ENCODE measurements around the gene SMIM43.

SMIM43 gene

DNA sequence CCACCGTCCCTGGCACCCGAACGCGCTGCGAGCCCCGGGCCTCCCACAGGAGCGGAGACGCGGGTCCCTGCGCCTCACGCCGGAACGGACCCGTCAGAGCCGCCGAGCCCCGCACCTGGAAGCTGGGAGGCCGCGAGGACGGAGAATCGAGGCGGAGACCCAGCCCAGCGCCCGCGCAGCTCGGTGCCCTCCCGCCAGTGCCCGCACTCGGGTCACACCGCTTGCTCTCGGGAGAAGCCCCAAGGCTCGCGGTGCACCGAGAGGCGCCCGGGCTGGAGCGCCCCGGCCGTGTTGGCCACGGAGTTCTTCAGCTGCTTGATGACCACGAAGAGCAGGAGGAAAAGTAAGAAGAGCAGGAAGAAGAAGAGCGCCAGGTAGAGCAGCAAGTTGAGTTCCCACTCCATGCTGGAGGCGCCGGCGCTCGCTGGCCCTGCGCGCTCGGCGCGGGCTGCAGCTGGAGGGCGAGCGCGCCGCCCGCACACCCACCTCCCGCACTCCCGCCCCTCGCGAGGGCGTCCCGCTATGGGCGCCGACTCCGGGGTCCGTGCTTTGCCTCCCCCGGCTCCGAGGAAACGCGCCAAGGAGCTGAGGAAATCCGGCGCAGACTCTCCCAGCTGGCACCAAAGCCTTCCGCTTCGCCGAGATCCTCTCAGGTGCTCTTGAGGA lies at the start of gene SMIM43:
Gene SMIM43, minus strand, starts transcription at position 463 of the 666 bp plus-strand sequence. Its CDS starts 59 bp downstream, at position 404.
- no peaks in the 10 kb centered on the region for H3K36me3 ChIP-seq (ENCODE audit: control insufficient read depth in 2 of 2, insufficient read depth in 2 of 2, low read length in 2 of 2)
- H3K4me3 ChIP-seq (ENCODE audit: low read length in 2 of 2), result peak within 1 kb of the TSS in 1 of 2 donors; percentile 20
- no peak within 1 kb of the TSS for H3K9ac ChIP-seq (ENCODE audit: low read depth in 1 of 2, low read length in 2 of 2)
- no peak within 1 kb of the TSS for H3K27ac ChIP-seq (ENCODE audit: low read depth in 2 of 2, low read length in 2 of 2)
- peaks cover 12 to 15% of the 10 kb centered on the region in 2 donors for H3K27me3 ChIP-seq (ENCODE audit: control insufficient read depth in 2 of 2, insufficient read depth in 2 of 2, low read length in 2 of 2)
- no peaks in the 10 kb centered on the region for H3K4me1 ChIP-seq (ENCODE audit: control insufficient read depth in 2 of 2, insufficient read depth in 2 of 2, low read length in 2 of 2)
- H3K9me3 ChIP-seq (ENCODE audit: control insufficient read depth in 2 of 2, low read length in 2 of 2), result no peaks in the 10 kb centered on the region

DNA sequence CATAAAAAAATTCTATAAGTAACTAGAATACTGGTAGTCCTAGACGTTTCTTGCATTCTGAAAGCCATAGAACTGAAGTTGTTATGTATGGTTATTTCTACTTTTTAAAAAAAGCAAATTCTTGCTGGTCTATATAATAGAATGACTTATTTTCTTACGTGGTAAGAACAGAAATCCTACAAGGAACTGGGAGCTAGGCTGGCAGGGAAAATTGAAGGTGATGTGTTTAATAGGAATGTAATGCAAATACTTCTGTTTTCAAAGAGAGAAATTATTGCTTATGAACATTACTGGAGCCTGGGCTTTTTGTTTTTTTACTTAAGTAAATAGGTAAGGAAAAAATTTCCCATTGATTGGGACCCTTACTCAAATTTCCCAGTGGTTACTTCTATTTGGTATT lies 49.8 kb upstream of the SMIM43 start:
- H3K4me1 ChIP-seq (ENCODE audit: control insufficient read depth in 2 of 2, insufficient read depth in 2 of 2, low read length in 2 of 2), result no peaks in the 10 kb centered on the region
- peaks cover 48 to 61% of the 10 kb centered on the region in 2 donors for H3K36me3 ChIP-seq (ENCODE audit: control insufficient read depth in 2 of 2, insufficient read depth in 2 of 2, low read length in 2 of 2)
- H3K9ac ChIP-seq (ENCODE audit: low read depth in 1 of 2, low read length in 2 of 2), result no peak overlapping the region
- no peak overlapping the region for H3K27ac ChIP-seq (ENCODE audit: low read depth in 2 of 2, low read length in 2 of 2)
- H3K9me3 ChIP-seq (ENCODE audit: control insufficient read depth in 2 of 2, low read length in 2 of 2), result no peaks in the 10 kb centered on the region
- no peaks in the 10 kb centered on the region for H3K27me3 ChIP-seq (ENCODE audit: control insufficient read depth in 2 of 2, insufficient read depth in 2 of 2, low read length in 2 of 2)
- H3K4me3 ChIP-seq (ENCODE audit: low read length in 2 of 2), result no peak overlapping the region

DNA sequence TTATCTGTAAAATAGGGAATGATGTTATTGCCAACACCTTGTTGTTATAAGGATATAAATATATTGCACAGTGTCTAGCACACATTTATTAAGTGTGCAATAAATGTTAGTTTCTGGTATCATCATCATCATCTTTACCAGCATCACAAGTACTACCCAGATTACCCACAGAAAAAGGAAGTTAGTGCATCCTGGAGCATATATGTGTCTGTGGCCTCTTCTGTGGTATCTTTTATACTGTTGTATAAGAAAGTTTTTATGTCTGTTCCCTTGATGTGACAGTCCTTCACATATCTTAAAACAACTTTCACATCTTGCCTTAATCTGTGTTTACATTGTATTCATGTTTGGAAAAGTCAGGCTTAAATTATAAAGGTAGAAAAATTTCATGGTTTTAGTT lies 46.2 kb upstream of the SMIM43 start:
- no peak overlapping the region for H3K9ac ChIP-seq (ENCODE audit: low read depth in 1 of 2, low read length in 2 of 2)
- H3K4me1 ChIP-seq (ENCODE audit: control insufficient read depth in 2 of 2, insufficient read depth in 2 of 2, low read length in 2 of 2), result no peaks in the 10 kb centered on the region
- H3K9me3 ChIP-seq (ENCODE audit: control insufficient read depth in 2 of 2, low read length in 2 of 2), result no peaks in the 10 kb centered on the region
- H3K27ac ChIP-seq (ENCODE audit: low read depth in 2 of 2, low read length in 2 of 2), result no peak overlapping the region
- no peaks in the 10 kb centered on the region for H3K27me3 ChIP-seq (ENCODE audit: control insufficient read depth in 2 of 2, insufficient read depth in 2 of 2, low read length in 2 of 2)
- peaks cover 41 to 58% of the 10 kb centered on the region in 2 donors for H3K36me3 ChIP-seq (ENCODE audit: control insufficient read depth in 2 of 2, insufficient read depth in 2 of 2, low read length in 2 of 2)
- no peak overlapping the region for H3K4me3 ChIP-seq (ENCODE audit: low read length in 2 of 2)

DNA sequence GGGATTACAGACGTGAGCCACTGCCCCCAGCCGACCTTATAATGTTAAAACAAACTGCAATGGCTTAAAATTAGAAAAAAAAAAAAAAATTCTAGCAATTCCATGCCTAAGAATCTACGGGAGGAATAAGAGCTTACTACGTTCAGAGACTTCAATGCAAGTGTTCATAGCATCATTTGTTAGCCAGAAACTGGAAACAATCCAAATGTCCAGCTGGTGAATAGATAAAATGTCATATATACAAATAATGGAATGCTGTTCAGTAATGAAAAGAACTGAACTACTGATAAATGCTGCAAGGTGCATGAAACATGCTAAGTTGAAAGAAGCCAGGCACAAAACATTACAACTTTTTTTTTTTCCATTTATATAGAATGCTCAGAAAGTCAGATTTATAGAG lies 41.4 kb upstream of the SMIM43 start:
- H3K27ac ChIP-seq (ENCODE audit: low read depth in 2 of 2, low read length in 2 of 2), result no peak overlapping the region
- H3K9ac ChIP-seq (ENCODE audit: low read depth in 1 of 2, low read length in 2 of 2), result no peak overlapping the region
- H3K4me1 ChIP-seq (ENCODE audit: control insufficient read depth in 2 of 2, insufficient read depth in 2 of 2, low read length in 2 of 2), result peaks cover 0 to 7% of the 10 kb centered on the region in 2 donors
- no peak overlapping the region for H3K4me3 ChIP-seq (ENCODE audit: low read length in 2 of 2)
- H3K36me3 ChIP-seq (ENCODE audit: control insufficient read depth in 2 of 2, insufficient read depth in 2 of 2, low read length in 2 of 2), result peaks cover 26 to 29% of the 10 kb centered on the region in 2 donors
- no peaks in the 10 kb centered on the region for H3K27me3 ChIP-seq (ENCODE audit: control insufficient read depth in 2 of 2, insufficient read depth in 2 of 2, low read length in 2 of 2)
- no peaks in the 10 kb centered on the region for H3K9me3 ChIP-seq (ENCODE audit: control insufficient read depth in 2 of 2, low read length in 2 of 2)

DNA sequence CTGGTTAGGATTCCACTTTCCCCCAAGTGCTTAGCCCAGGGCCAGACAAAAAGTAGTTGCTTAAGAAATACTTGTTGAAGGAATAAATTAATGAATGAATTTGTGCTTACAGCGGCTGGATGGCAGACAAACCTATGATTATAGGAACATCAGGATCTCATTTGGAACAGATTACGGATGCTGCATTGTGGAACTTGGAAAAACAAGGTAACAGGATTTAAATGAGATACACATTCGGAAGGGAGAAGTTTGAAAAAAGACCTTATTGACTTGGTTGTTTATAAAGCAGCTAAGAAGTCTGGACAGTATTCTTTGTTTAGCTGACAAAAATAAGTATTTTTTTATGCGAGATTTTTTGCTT lies 36.7 kb upstream of the SMIM43 start:
- Histone ChIP-seq H3K4me3 (ENCODE audit: low read length in 2 of 2) (peak overlapping the region; percentile 86 to 87), H3K4me1 (ENCODE audit: control insufficient read depth in 2 of 2, insufficient read depth in 2 of 2, low read length in 2 of 2) (peaks cover 0 to 7% of the 10 kb centered on the region in 2 donors), H3K27ac (ENCODE audit: low read depth in 2 of 2, low read length in 2 of 2) (peak overlapping the region in 1 of 2 donors; percentile 89), H3K9ac (ENCODE audit: low read depth in 1 of 2, low read length in 2 of 2) (peak overlapping the region; percentile 76 to 89), H3K27me3 (ENCODE audit: control insufficient read depth in 2 of 2, insufficient read depth in 2 of 2, low read length in 2 of 2) (peaks cover 0 to 2% of the 10 kb centered on the region in 2 donors), H3K36me3 (ENCODE audit: control insufficient read depth in 2 of 2, insufficient read depth in 2 of 2, low read length in 2 of 2) (peaks cover 4 to 14% of the 10 kb centered on the region in 2 donors), H3K9me3 (ENCODE audit: control insufficient read depth in 2 of 2, low read length in 2 of 2) (no peaks in the 10 kb centered on the region)

DNA sequence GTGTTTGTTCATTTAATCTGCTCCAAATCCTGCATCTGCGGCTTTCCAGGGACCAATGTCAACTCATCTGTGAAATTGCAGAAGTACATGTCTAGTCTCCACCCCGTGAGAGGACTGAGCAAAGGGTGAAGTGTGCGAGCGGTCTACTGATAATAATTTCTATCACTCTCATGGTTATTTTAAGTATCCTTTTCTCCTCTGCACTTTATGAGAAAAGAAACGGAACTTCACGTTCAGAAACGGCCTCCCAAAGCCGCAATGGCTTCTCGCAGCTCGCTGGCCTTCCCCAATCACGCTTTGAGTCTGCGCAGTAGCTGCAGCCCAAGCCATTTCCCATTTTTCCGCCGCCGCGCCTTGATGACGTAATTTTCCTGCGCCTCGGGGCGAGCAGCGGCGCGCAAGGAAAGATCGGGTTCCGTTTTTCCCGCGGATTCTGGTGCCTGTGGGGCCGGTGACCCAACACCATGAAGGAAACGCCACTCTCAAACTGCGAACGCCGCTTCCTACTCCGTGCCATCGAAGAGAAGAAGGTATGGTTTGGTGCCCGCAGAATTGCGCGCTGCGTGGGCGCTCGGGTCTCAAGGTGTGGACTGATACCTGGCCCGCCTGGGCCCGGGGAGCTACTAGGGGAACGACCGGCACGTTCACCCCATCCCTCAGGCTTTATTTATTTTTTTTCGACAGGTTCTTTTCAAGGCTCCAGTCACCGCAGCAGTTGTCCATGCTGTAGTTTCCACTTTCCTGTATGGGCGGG lies 36.2 kb upstream of the SMIM43 start, which contains the start of gene EXOSC9:
Gene EXOSC9, plus strand, starts transcription at position 363 of the 754 bp plus-strand sequence. Its CDS starts 102 bp downstream, at position 465.
- Histone ChIP-seq H3K9ac (ENCODE audit: low read depth in 1 of 2, low read length in 2 of 2) (peak within 1 kb of the TSS; percentile 76 to 89), H3K4me1 (ENCODE audit: control insufficient read depth in 2 of 2, insufficient read depth in 2 of 2, low read length in 2 of 2) (peaks cover 0 to 7% of the 10 kb centered on the region in 2 donors), H3K27me3 (ENCODE audit: control insufficient read depth in 2 of 2, insufficient read depth in 2 of 2, low read length in 2 of 2) (peaks cover 0 to 2% of the 10 kb centered on the region in 2 donors), H3K9me3 (ENCODE audit: control insufficient read depth in 2 of 2, low read length in 2 of 2) (no peaks in the 10 kb centered on the region), H3K4me3 (ENCODE audit: low read length in 2 of 2) (peak within 1 kb of the TSS; percentile 86 to 87), H3K27ac (ENCODE audit: low read depth in 2 of 2, low read length in 2 of 2) (peak within 1 kb of the TSS; percentile 80 to 89), H3K36me3 (ENCODE audit: control insufficient read depth in 2 of 2, insufficient read depth in 2 of 2, low read length in 2 of 2) (peaks cover 4 to 14% of the 10 kb centered on the region in 2 donors)

DNA sequence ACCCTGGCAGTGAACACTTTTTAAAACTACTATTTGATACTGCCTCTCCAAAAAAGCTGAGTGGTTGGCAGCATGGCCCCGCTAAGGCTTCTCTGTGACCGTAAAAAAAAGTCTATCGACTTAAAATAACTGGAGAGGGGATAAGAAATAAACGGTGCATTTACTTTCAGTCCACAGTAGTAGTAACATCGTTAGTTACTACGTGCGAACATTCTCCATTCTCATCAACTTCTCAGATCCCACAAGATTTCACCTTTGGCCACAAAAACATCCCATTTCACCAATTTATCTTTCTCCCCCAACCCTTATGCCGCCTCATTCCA lies 35.6 kb upstream of the SMIM43 start:
- H3K36me3 ChIP-seq (ENCODE audit: control insufficient read depth in 2 of 2, insufficient read depth in 2 of 2, low read length in 2 of 2), result peaks cover 4 to 14% of the 10 kb centered on the region in 2 donors
- peaks cover 0 to 7% of the 10 kb centered on the region in 2 donors for H3K4me1 ChIP-seq (ENCODE audit: control insufficient read depth in 2 of 2, insufficient read depth in 2 of 2, low read length in 2 of 2)
- H3K9ac ChIP-seq (ENCODE audit: low read depth in 1 of 2, low read length in 2 of 2), result peak overlapping the region; percentile 76 to 89

DNA sequence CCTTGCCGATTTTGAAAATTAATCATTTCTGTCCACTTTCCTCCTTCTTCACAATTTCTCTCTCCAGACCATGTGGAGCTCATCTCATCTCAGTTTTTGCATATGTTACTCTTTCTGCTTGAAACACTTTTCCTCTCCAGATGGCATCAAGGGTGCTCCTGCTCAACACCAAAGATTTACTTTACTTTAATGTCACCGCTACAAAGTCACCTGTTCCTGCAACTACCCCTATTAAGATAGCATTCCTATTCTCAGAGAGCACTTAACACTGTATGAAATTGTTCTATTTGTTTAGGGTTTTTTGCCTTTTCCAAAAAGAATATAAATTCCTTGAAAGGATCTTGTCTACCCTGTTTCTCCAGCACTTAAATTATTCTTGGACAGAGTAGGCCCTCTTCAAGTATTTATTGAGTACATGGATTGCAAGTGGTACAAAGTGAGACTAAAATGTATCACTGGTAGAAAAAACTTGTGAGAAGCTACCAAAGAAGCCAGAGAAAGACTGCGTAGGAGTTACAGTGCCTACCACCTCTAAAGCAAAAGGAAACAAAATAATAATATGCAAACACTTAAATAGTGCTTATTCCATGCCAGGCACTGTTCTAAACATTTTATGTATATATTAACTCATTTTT lies 35.0 kb upstream of the SMIM43 start:
- Histone ChIP-seq H3K9me3 (ENCODE audit: control insufficient read depth in 2 of 2, low read length in 2 of 2) (no peaks in the 10 kb centered on the region), H3K36me3 (ENCODE audit: control insufficient read depth in 2 of 2, insufficient read depth in 2 of 2, low read length in 2 of 2) (peaks cover 4 to 12% of the 10 kb centered on the region in 2 donors), H3K9ac (ENCODE audit: low read depth in 1 of 2, low read length in 2 of 2) (no peak overlapping the region), H3K4me3 (ENCODE audit: low read length in 2 of 2) (peak overlapping the region in 1 of 2 donors; percentile 87), H3K4me1 (ENCODE audit: control insufficient read depth in 2 of 2, insufficient read depth in 2 of 2, low read length in 2 of 2) (peaks cover 0 to 7% of the 10 kb centered on the region in 2 donors), H3K27me3 (ENCODE audit: control insufficient read depth in 2 of 2, insufficient read depth in 2 of 2, low read length in 2 of 2) (peaks cover 0 to 2% of the 10 kb centered on the region in 2 donors), H3K27ac (ENCODE audit: low read depth in 2 of 2, low read length in 2 of 2) (peak overlapping the region in 1 of 2 donors; percentile 89)

More for the DNA sequence above, 35.6 kb upstream of the SMIM43 start:
- Histone ChIP-seq H3K4me3 (ENCODE audit: low read length in 2 of 2) (peak overlapping the region; percentile 86 to 87), H3K9me3 (ENCODE audit: control insufficient read depth in 2 of 2, low read length in 2 of 2) (no peaks in the 10 kb centered on the region), H3K27ac (ENCODE audit: low read depth in 2 of 2, low read length in 2 of 2) (peak overlapping the region; percentile 80 to 89), H3K27me3 (ENCODE audit: control insufficient read depth in 2 of 2, insufficient read depth in 2 of 2, low read length in 2 of 2) (peaks cover 0 to 2% of the 10 kb centered on the region in 2 donors)

DNA sequence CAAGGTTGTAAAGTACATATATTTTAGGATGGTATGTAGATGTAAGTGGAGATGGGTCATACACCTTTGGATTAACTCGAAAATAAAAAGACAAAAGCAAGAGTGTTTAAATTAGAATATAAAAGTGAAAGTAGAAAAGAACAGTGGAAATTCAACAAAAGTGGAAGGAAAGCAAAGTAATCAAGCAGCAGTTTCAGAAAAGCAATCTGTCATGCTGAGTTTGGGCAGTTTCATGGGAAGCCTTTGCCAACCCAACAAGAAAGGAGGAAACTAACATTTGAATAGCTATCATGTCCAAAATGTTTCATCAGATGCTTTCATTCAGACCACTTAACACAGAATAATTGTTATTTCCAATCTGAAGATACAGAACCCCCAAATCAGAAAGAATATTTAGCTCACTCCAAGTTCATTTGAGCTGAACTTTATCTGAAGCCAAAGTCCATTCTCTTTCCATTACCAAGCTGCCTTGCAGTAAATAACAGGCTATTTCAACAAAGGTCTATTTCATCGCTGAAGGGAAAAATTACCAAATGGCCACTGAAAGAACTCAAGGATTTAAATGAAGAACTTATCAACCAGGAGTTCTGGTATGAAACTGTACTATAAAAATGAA lies 34.4 kb upstream of the SMIM43 start:
- H3K9ac ChIP-seq (ENCODE audit: low read depth in 1 of 2, low read length in 2 of 2), result no peak overlapping the region
- peaks cover 4 to 7% of the 10 kb centered on the region in 2 donors for H3K36me3 ChIP-seq (ENCODE audit: control insufficient read depth in 2 of 2, insufficient read depth in 2 of 2, low read length in 2 of 2)
- H3K27ac ChIP-seq (ENCODE audit: low read depth in 2 of 2, low read length in 2 of 2), result no peak overlapping the region
- peaks cover 0 to 7% of the 10 kb centered on the region in 2 donors for H3K4me1 ChIP-seq (ENCODE audit: control insufficient read depth in 2 of 2, insufficient read depth in 2 of 2, low read length in 2 of 2)
- peaks cover 0 to 2% of the 10 kb centered on the region in 2 donors for H3K27me3 ChIP-seq (ENCODE audit: control insufficient read depth in 2 of 2, insufficient read depth in 2 of 2, low read length in 2 of 2)
- no peaks in the 10 kb centered on the region for H3K9me3 ChIP-seq (ENCODE audit: control insufficient read depth in 2 of 2, low read length in 2 of 2)
- no peak overlapping the region for H3K4me3 ChIP-seq (ENCODE audit: low read length in 2 of 2)
